H9 (cell line): Measurements from ENCODE around the gene KIF5A. TPM values are rescaled to one million over a fixed set of nuclear protein-coding genes. Genes with fewer than 3 reads are reported as not detected.

Experiments
- DNase-seq: peaks from one replicate; pipeline ENCODE4 v3.0.0-alpha.2; 2017
- H2AFZ ChIP-seq: one replicate; pipeline ENCODE4 v1.6.1; 2013; ENCODE audit warnings: mild to moderate bottlenecking, low read length, control low read depth, moderate library complexity
- H2AK5ac ChIP-seq: 2 replicates; pipeline ENCODE4 v1.6.1; 2013; ENCODE audit warnings: low read length, control low read depth, mixed read lengths; ENCODE audit not compliant: insufficient read length
- H2BK120ac ChIP-seq: one replicate; pipeline ENCODE4 v1.6.1; 2013; ENCODE audit warnings: low read depth, mild to moderate bottlenecking, low read length, control low read depth, inconsistent platforms; ENCODE audit not compliant: poor library complexity, severe bottlenecking
- H2BK12ac ChIP-seq: 2 replicates; pipeline ENCODE4 v1.6.1; 2013; ENCODE audit warnings: low read length, control low read depth, mixed read lengths, low read depth; ENCODE audit not compliant: insufficient read length
- H2BK15ac ChIP-seq: 2 replicates; pipeline ENCODE4 v1.6.1; 2013; ENCODE audit warnings: low read depth, low read length, control low read depth
- H2BK20ac ChIP-seq: one replicate; pipeline ENCODE4 v1.6.1; 2013; ENCODE audit warnings: low read depth, mild to moderate bottlenecking, low read length, control low read depth, inconsistent platforms; ENCODE audit not compliant: poor library complexity, severe bottlenecking
- H2BK5ac ChIP-seq: 2 replicates; pipeline ENCODE4 v1.6.1; 2013; ENCODE audit warnings: low read length, control low read depth, mixed read lengths; ENCODE audit not compliant: insufficient read length
- H3K14ac ChIP-seq: 2 replicates; pipeline ENCODE4 v1.6.1; 2013; ENCODE audit warnings: low read length, control low read depth; ENCODE audit not compliant: insufficient read depth
- H3K18ac ChIP-seq: 2 replicates; pipeline ENCODE4 v1.6.1; 2013; ENCODE audit warnings: low read depth, mild to moderate bottlenecking, mixed read lengths, low read length, control low read depth; ENCODE audit not compliant: insufficient read length
- H3K23ac ChIP-seq: 2 replicates; pipeline ENCODE4 v1.6.1; 2013; ENCODE audit warnings: low read length, control low read depth, mixed read lengths, low read depth; ENCODE audit not compliant: insufficient read length
- H3K23me2 ChIP-seq: 2 replicates; pipeline ENCODE4 v1.6.1; 2013; ENCODE audit warnings: low read depth, mild to moderate bottlenecking, mixed read lengths, low read length, control low read depth; ENCODE audit not compliant: insufficient read length, poor library complexity, severe bottlenecking
- H3K27ac ChIP-seq: 2 replicates; pipeline ENCODE4 v1.5.1; 2013; ENCODE audit warnings: low read length, control low read depth, mixed read lengths, low read depth; ENCODE audit not compliant: insufficient read length
- H3K27me3 ChIP-seq: 2 replicates; pipeline ENCODE4 v1.6.1; 2013; ENCODE audit warnings: low read length, control low read depth, inconsistent platforms; ENCODE audit not compliant: insufficient read depth
- H3K4ac ChIP-seq: 2 replicates; pipeline ENCODE4 v1.6.1; 2013; ENCODE audit warnings: low read depth, mild to moderate bottlenecking, control low read depth, inconsistent platforms, low read length, moderate library complexity
- H3K4me1 ChIP-seq: 2 replicates; pipeline ENCODE4 v1.6.1; 2013; ENCODE audit warnings: low read length, control low read depth, inconsistent platforms; ENCODE audit not compliant: insufficient read depth
- H3K4me2 ChIP-seq: 2 replicates; pipeline ENCODE4 v1.6.1; 2013; ENCODE audit warnings: low read length, control low read depth, mixed read lengths; ENCODE audit not compliant: insufficient read length, insufficient read depth
- H3K56ac ChIP-seq: 2 replicates; pipeline ENCODE4 v1.6.1; 2013; ENCODE audit warnings: low read depth, mild to moderate bottlenecking, mixed read lengths, low read length, control low read depth; ENCODE audit not compliant: insufficient read length
- H3K79me1 ChIP-seq: 2 replicates; pipeline ENCODE4 v1.6.1; 2013; ENCODE audit warnings: low read depth, mild to moderate bottlenecking, moderate library complexity, low read length, control low read depth, inconsistent platforms; ENCODE audit not compliant: insufficient read depth, poor library complexity, severe bottlenecking
- H3K79me2 ChIP-seq: 2 replicates; pipeline ENCODE4 v1.6.1; 2013; ENCODE audit warnings: low read length, control low read depth, inconsistent platforms; ENCODE audit not compliant: insufficient read depth
- H3K9ac ChIP-seq: 2 replicates; pipeline ENCODE4 v1.6.1; 2013; ENCODE audit warnings: low read length, control low read depth, mixed read lengths; ENCODE audit not compliant: insufficient read length; ENCODE audit errors: extremely low read depth
- H3K9me3 ChIP-seq: one replicate; pipeline ENCODE4 v1.6.1; 2013; ENCODE audit warnings: low read depth, low read length, inconsistent platforms; ENCODE audit not compliant: control insufficient read depth
- H3T11ph ChIP-seq: one replicate; pipeline ENCODE4 v1.6.1; 2013; ENCODE audit warnings: mild to moderate bottlenecking, low read length, control low read depth, inconsistent platforms
- H4K20me1 ChIP-seq: one replicate; pipeline ENCODE4 v1.6.1; 2013; ENCODE audit not compliant: control insufficient read depth, insufficient read length, insufficient read depth
- H4K5ac ChIP-seq: 2 replicates; pipeline ENCODE4 v1.6.1; 2013; ENCODE audit warnings: low read depth, mild to moderate bottlenecking, mixed read lengths, low read length, control low read depth; ENCODE audit not compliant: insufficient read length
- H4K8ac ChIP-seq: replicated peaks from 2 replicates; pipeline ENCODE4 v1.6.1; 2013; ENCODE audit warnings: low read length, control low read depth, mixed read lengths, low read depth; ENCODE audit not compliant: insufficient read length
- H4K91ac ChIP-seq: 2 replicates; pipeline ENCODE4 v1.6.1; 2013; ENCODE audit warnings: low read depth, mild to moderate bottlenecking, moderate library complexity, mixed read lengths, low read length, control low read depth; ENCODE audit not compliant: insufficient read length
- H3K27ac Mint-ChIP-seq, 3 experiments: 2 replicates in 2 of 3; 3 replicates in 1 of 3; pipeline ENCODE4 v1.8.0; 2020 to 2021; ENCODE audit warnings: mixed read lengths in 3 of 3, mild to moderate bottlenecking in 1 of 3, moderate library complexity in 1 of 3
- H3K27me3 Mint-ChIP-seq: 2 replicates; pipeline ENCODE4 v1.8.0; 2021; ENCODE audit warnings: low read depth, mild to moderate bottlenecking, moderate library complexity, mixed read lengths
- H3K36me3 Mint-ChIP-seq, 3 experiments: 2 replicates in 2 of 3; 3 replicates in 1 of 3; pipeline ENCODE4 v1.8.0; 2020 to 2021; ENCODE audit warnings: low read depth in 3 of 3, mixed read lengths in 3 of 3; ENCODE audit not compliant: insufficient read depth in 1 of 3
- H3K4me1 Mint-ChIP-seq, 2 experiments: 2 replicates each; pipeline ENCODE4 v1.8.0; 2020; ENCODE audit warnings: mixed read lengths in 2 of 2
- H3K4me3 Mint-ChIP-seq, 2 experiments: 2 replicates in 1 of 2; 3 replicates in 1 of 2; pipeline ENCODE4 v1.8.0; 2020 to 2021; ENCODE audit warnings: mild to moderate bottlenecking in 2 of 2, mixed read lengths in 2 of 2, moderate library complexity in 1 of 2
- H3K9me3 Mint-ChIP-seq, 2 experiments: 2 replicates in 1 of 2; 3 replicates in 1 of 2; pipeline ENCODE4 v1.8.0; 2020; ENCODE audit warnings: mild to moderate bottlenecking in 2 of 2, mixed read lengths in 2 of 2, moderate library complexity in 1 of 2
- CTCF ChIP-seq: fragments of 200-600 bp; sonication (generic); conservative IDR thresholded peaks from 3 replicates; pipeline ENCODE4 v1.8.0; 2021; ENCODE audit warnings: antibody characterized with exemption, mild to moderate bottlenecking
- WGBS: extraction: QIAGEN DNeasy Blood & Tissue Kit; methylation state at CpG from one replicate; pipeline ENCODE4 v1.1.7; 2013; ENCODE audit warnings: missing lambda C conversion rate, low lambda C conversion rate, mixed read lengths; ENCODE audit not compliant: insufficient read length; ENCODE audit errors: extremely low coverage; 5-methylcytosine and 5-hydroxymethylcytosine counted together
- total RNA-seq: library from RNA; stranded (reverse); gene quantifications from 2 replicates; pipeline ENCODE4 v1.2.1, GENCODE V29; 2021

The KIF5A gene
- total RNA-seq, 1 experiment from 2014 or later = 18.5 TPM

DNA sequence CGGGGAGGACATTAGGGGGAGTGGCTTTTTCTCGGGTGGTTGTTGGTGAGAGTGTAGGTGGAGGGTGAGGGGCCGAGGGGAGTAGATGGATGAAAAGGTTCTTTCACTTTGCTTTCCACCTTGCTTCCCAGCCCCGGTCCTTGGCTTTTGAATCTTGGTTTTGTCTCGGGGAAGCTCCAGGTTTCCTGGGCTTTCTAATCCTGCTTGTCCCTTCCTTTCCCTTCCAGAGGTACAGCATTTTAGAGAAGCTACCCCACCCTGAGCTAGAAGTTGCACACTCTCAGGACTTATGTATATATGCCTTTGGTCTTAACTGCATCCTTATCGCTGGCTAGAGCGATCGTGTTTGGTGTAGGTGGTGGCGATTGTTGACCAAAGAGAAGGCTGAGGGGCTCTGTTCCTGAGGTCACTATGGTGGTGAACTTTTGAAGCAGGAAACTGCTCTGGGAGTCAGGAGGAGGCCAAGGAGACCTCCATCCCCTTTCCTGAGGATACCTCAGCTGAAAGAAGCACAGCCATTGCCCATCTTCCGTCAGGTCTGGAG lies 42.0 kb downstream of the KIF5A start:
- Histone ChIP-seq H4K8ac (no peak overlapping the region), H3K9ac (peak overlapping the region; percentile 35), H2BK5ac (no peak overlapping the region), H3K56ac (no peak overlapping the region), H4K20me1 (no peaks in the 10 kb centered on the region), H3K27ac (no peak overlapping the region), H2BK15ac (no peak overlapping the region), H2BK120ac (no peak overlapping the region), H2BK20ac (no peak overlapping the region), H3K14ac (no peak overlapping the region), H3K4me1 (peaks cover 5% of the 10 kb centered on the region; the same call in 1 of the 2 replicates), H3T11ph (no peak overlapping the region), H3K23me2 (peaks cover 16% of the 10 kb centered on the region), H3K4me2 (peak overlapping the region; percentile 58), H2BK12ac (no peak overlapping the region), H3K79me1 (peaks cover 8% of the 10 kb centered on the region), H3K4ac (no peak overlapping the region), H3K18ac (no peak overlapping the region), H3K79me2 (peaks cover 3% of the 10 kb centered on the region; the same call in 1 of the 2 replicates), H2AK5ac (no peak overlapping the region), H4K91ac (no peak overlapping the region), H3K23ac (no peak overlapping the region), H3K27me3 (no peaks in the 10 kb centered on the region), H2AFZ (no peak overlapping the region), H4K5ac (no peak overlapping the region), H3K9me3 (no peaks in the 10 kb centered on the region)
- Mint-ChIP-seq H3K27ac (peak overlapping the region in 1 of 3 experiments; percentile 91; a peak in 1 of 7 replicates), H3K9me3 (no peaks in the 10 kb centered on the region), H3K27me3 (no peaks in the 10 kb centered on the region), H3K4me3 (peak overlapping the region; percentile 84 to 93), H3K36me3 (peaks cover 0 to 20% (median 10%) of the 10 kb centered on the region in 3 experiments; a peak in 6 of 7 replicates), H3K4me1 (peaks cover 15 to 20% of the 10 kb centered on the region in 2 experiments)
- no peak for DNase-seq
- no CpG with 5 or more reads among the region's 10 CpGs for WGBS
- no peak for TF ChIP-seq CTCF
